Measurements from ENCODE around the gene MAPKAPK5.
"Not testable (repeated sequence)": the region's sequence is repeated elsewhere in the genome, so short reads cannot be mapped to it uniquely, and the experiment has no call there.

Gene MAPKAPK5

DNA sequence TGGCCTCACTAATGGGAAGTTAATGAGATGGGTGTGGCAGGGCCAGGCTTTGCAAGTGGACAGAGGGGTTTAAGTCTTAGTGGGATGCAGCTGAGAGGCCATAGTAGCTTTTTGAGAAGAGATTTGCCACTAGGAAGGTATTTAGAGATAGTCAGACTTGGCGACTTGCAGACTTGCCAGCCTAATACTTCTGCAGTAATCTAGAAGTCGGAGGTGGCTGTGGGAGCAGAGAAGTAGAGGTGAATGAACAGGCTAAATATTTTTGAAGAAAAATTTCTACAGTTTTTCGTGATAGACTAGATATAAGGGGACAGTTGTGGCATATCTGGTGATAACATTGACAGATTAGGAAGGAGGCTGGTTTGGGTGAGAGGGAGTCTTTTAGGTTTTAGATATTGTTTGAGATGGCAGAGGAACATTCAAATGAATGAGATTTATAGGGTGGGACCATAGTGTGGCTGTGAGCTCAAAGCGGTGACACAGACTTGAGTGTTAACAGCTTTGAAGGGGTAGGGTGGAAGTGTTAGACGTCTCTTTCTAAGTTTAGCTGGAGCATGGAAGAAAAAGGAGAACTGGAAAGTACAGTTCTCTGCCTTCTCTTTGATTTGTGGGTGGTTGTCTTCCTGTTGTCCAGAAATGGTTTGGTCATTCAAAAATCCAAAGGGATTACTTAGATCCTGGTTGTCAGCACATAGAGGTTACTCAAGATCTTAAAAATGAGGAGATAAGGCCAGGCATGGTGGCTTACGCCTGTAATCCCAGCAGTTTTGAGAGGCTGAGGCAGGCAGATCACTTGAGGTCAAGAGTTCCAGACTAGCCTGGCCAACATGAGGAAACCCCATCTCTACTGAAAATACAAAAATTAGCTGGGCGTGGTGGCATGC is 44.9 kb downstream of the MAPKAPK5 start:
- DNase-seq (ENCODE audit: low read depth) = no peak

- DNase-seq (ENCODE audit: low read depth) = no peak
Observed at GRCh38 chr12:111887926-111888745, 46.1 kb downstream of the MAPKAPK5 start.

DNA sequence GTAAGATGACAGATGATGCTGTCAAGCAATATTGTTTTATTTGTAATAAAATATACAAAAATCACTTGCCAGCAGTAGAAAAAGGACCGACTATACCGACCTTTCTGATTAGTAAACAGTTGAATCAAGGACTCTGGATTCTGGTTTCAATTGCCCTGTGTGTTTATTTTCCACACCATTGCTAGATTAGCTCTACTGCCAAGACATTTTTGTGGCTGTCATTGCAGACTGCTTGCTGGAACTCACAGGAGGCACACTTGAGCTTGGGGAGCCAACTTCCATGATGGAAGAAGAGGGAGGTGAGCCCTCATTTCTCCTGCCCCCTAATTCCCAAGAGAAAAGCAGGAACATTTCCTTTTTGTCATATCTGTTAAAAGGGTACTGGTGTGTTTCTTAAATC is 51.3 kb downstream of the MAPKAPK5 start:
- DNase-seq (ENCODE audit: low read depth) = no peak

DNA sequence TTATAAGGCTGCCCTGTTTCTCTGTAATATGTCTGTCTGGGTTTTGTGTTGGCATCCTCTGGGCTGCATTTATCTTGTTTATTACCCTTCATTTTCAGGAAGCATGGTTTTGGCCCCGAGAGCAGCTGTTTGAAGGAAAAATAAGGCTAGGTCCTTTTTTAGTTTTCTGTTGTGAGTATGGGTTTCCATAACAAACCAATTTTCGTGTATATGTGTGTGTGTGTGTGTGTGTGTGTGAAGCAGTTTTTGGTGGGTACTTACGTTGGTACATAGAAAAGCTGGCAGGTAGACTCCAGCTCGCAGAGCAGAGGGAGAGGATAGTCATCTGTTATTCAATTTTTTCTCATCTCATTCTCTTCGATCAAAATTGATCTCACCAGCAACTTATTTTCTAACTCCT is 52.5 kb downstream of the MAPKAPK5 start:
- DNase-seq (ENCODE audit: low read depth) = no peak

GRCh38 chr12:111901182-111901581 is 59.2 kb downstream of the MAPKAPK5 start:
- no peak for DNase-seq (ENCODE audit: low read depth)

GRCh38 chr12:111904446-111904975 is 62.5 kb downstream of the MAPKAPK5 start:
- DNase-seq (ENCODE audit: low read depth) = no peak

DNA sequence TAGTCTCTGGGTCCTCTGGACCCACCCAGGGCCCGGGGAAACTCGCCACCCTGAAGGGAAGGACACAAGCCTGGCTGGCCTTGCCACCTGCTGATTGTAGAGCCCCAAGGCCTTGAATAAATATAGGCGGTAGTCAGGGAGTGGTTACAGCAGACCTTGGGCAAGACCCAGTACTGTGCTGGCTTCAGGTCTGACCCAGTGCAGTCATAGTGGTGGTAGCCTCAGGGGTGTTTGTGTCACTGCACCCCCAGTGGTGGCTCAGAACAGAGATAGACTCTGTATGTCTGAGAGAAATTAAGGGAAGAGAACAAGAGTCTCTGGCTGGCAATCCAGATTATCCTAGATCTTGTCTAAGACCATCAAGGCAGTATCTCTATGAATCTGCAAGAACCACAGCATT is 63.5 kb downstream of the MAPKAPK5 start:
- DNase-seq (ENCODE audit: low read depth) = no peak

DNA sequence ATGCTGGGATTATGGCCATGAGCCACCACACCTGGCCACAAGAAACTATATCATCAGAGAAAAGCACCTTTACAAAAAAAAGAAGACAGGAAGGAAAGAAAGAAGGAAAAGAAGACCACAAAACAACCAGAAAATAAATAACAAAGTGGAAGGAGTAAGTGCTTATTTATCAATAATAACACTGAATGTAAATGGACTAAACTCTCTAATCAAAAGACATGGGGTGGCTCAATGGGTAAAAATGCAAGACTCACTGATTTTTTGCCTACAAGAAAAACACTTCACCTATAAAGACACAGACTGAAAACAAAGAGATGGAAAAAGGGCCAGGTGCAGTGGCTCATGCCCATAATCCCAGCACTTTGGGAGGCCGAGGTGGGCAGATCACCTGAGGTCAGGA is 65.7 kb downstream of the MAPKAPK5 start:
- no peak for DNase-seq (ENCODE audit: low read depth)

DNA sequence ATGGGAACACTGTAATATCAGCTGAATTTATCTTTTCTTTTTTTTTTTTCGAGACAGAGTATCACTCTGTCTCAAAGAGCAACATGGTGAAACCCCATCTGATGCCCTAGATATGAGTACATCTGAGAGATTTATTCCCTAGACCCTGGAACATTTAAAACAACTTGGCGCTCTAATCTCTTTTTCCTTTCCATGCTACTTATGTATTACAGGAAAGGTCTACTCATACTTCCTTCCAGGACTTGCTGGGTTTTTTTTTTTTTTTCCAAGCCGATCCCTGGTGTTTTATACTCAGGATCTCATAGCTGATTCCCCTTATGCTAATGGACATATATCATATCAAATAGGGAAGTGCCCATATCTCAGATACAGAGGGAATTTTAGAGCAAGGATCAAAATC is 83.1 kb downstream of the MAPKAPK5 start:
- no peak for DNase-seq (ENCODE audit: low read depth)

GRCh38 chr12:111926631-111927030 is 84.6 kb downstream of the MAPKAPK5 start:
- DNase-seq (ENCODE audit: low read depth) = no peak

DNA sequence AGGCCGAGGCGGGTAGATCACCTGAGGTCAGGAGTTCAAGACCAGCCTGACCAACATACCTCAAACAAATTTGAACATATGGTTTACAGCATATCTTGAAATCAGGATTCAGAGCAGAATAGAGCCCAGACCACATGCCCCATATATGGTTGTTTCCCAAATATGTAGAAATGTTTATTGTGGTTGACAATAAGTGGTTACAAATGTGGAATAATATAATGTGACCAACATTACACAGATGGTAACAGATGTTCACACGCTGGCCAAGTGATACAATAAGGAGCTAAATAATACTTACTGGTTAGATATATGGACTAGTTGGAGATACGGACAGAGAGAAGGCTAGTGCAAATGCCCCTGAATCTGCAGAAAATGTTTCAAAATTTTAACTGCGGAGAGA is 85.3 kb downstream of the MAPKAPK5 start:
- no peak for DNase-seq (ENCODE audit: low read depth)

DNA sequence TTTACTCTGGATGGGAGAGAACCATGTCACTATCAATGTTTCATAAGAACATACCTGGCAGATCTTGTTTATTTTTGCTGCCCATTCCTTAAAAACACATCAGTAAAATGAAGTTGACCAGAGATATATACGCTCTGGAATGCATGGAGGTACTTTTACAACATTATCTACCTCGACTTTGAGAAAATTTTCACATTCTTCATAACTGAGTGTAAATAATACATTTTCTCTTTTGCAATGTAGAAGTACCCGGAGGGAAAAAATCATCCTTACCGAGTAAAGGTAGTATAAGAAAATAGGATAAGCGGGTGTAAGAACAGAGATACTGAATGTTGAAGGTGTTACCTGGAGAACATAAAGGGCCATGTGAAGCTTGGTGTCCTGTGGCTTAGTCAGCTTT is 90.2 kb downstream of the MAPKAPK5 start:
- DNase-seq (ENCODE audit: low read depth) = no peak

DNA sequence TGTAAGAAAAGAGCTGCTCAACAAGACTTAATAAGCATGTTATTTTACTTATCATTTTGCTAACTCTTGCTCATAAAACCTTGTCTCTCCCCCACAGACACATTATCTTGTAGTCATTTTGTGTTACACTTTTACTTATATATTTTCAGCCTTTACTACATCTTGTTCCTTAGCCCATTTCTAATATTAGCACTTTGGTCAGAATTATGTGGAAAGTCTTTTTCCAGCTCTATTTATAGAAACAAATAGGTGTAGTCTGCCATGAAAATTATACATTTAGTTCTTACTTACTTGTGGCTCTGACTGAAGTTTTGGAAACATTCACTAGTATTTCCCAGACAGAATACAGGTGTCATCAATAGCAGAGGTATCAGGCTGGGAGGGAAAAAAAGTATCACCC is 94.8 kb downstream of the MAPKAPK5 start:
- no peak for DNase-seq (ENCODE audit: low read depth)

DNA sequence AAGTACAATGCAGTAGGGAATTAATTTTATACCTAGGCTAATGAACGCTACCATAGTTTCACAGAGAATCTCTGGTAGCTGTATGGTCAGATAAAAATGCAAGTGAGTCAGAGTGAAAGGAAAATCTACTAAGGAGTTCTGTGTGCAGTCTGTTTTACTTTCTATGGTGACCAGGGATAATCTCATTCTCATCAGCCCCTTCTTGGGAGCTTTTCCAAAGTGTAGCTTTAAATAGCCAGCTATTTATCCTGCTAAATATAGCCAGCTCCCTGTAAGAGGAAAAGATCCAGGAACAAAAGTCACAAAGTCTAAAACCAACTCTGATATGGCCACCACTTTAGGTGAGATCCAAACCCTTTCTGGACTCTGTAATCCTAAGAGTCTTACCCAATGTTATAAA is 95.4 kb downstream of the MAPKAPK5 start:
- no peak for DNase-seq (ENCODE audit: low read depth)

GRCh38 chr12:111942557-111942956 is 100.5 kb downstream of the MAPKAPK5 start:
- no peak for DNase-seq (ENCODE audit: low read depth)

- DNase-seq (ENCODE audit: low read depth) = no peak
Observed at GRCh38 chr12:111943929-111944328, 101.9 kb downstream of the MAPKAPK5 start.

- DNase-seq (ENCODE audit: low read depth) = not testable (repeated sequence)
Observed at GRCh38 chr12:111950961-111951676, 109.1 kb downstream of the MAPKAPK5 start.

Measured in activated gamma-delta T cell treated with anti-CD3 and anti-CD28 coated beads, Interleukin-2, amount 50 U/mL, for 16 hours (primary cell).